EH (cell line): ENCODE data around the gene TFR2.

Experiments
- DNase-seq: peaks from one replicate; pipeline ENCODE4 v3.0.0-alpha.2; 2015; ENCODE audit warnings: low read depth

TFR2 gene

GRCh38 chr7:100585511-100586265, 55.7 kb downstream of the TFR2 start, which contains the start of gene LRCH4:
Gene LRCH4, minus strand, starts transcription at chr7:100586129. Its CDS starts 29 bp downstream, at chr7:100586100.
- no peak for DNase-seq

GRCh38 chr7:100584683-100585510, 56.5 kb downstream of the TFR2 start:
- peak; percentile 77 for DNase-seq

GRCh38 chr7:100584054-100584682, 57.2 kb downstream of the TFR2 start:
- DNase-seq: peak; percentile 29

- peak; percentile 42 for DNase-seq
These were observed 58.0 kb downstream of the TFR2 start for GRCh38 chr7:100583132-100584053.

- no peak for DNase-seq
These were observed 58.7 kb downstream of the TFR2 start for GRCh38 chr7:100582650-100583049.

- no peak for DNase-seq
These were observed 59.2 kb downstream of the TFR2 start for GRCh38 chr7:100582041-100582579.

GRCh38 chr7:100580466-100581283, 60.7 kb downstream of the TFR2 start:
- no peak for DNase-seq

- DNase-seq: no peak
These were observed 62.8 kb downstream of the TFR2 start for GRCh38 chr7:100578246-100579183.

- DNase-seq: no peak
These were observed 63.8 kb downstream of the TFR2 start for GRCh38 chr7:100577507-100577906.

- no peak for DNase-seq
These were observed 64.2 kb downstream of the TFR2 start for GRCh38 chr7:100577103-100577502.

GRCh38 chr7:100576384-100576993, 64.9 kb downstream of the TFR2 start:
- DNase-seq: no peak

- DNase-seq: no peak
These were observed 65.5 kb downstream of the TFR2 start for GRCh38 chr7:100575746-100576383.

- DNase-seq: no peak
These were observed 66.1 kb downstream of the TFR2 start for GRCh38 chr7:100575206-100575631.

GRCh38 chr7:100574362-100575205, 66.8 kb downstream of the TFR2 start:
- DNase-seq: no peak

GRCh38 chr7:100573691-100574361, 67.5 kb downstream of the TFR2 start, which contains the start of gene SAP25:
Gene SAP25, minus strand, starts transcription at chr7:100573900. Its CDS starts 158 bp downstream, at chr7:100573742.
- DNase-seq: no peak

- no peak for DNase-seq
These were observed 68.2 kb downstream of the TFR2 start for GRCh38 chr7:100572949-100573675.
